Omental fat pad (tissue), 4 donors: ENCODE data around the gene DCC. TPM values are rescaled to one million over a fixed set of nuclear protein-coding genes. Genes with fewer than 3 reads are reported as not detected.

Source experiments
- ATAC-seq: fragments of 150-250 bp; one replicate; pipeline ENCODE4 v1.9.1; 2016; ENCODE audit warnings: mild to moderate bottlenecking, moderate library complexity; ENCODE audit not compliant: low FRiP score
- DNase-seq: peaks from one replicate; pipeline ENCODE4 v3.0.0-alpha.2; 2019; ENCODE audit warnings: low spot score
- CTCF ChIP-seq, 3 donors: fragments of 450-650 bp; IDR thresholded peaks; one replicate each; pipeline ENCODE4 v1.5.1; 2016 to 2017; ENCODE audit warnings: antibody characterized with exemption in 3 of 3, mild to moderate bottlenecking in 3 of 3, moderate library complexity in 2 of 3
- total RNA-seq, 4 donors: library from RNA; depleted of rRNA; stranded (reverse); fragments of >200 nt; gene quantifications; one replicate each; pipeline ENCODE4 v1.1.0, GENCODE V29; 2016

Gene DCC
- total RNA-seq, 4 donors from 2014 or later, result 0.12 to 0.63 TPM; not detected in 2

GRCh38 chr18:52367953-52368742 lies 28.2 kb downstream of the DCC start:
- TF ChIP-seq CTCF (IDR thresholded peaks at IDR 0.05), result no peak
- DNase-seq, result no peak
- no peak for ATAC-seq

- ATAC-seq (no peak), DNase-seq (no peak)
- TF ChIP-seq CTCF (IDR thresholded peaks at IDR 0.05), result no peak
Measured at GRCh38 chr18:52370841-52371240, 30.8 kb downstream of the DCC start.

- DNase-seq (no peak), ATAC-seq (no peak)
- TF ChIP-seq CTCF (IDR thresholded peaks at IDR 0.05), result no peak
Measured at GRCh38 chr18:52376104-52376503, 36.1 kb downstream of the DCC start.

GRCh38 chr18:52377094-52377493 lies 37.1 kb downstream of the DCC start:
- no peak for ATAC-seq
- DNase-seq, result no peak
- TF ChIP-seq CTCF (IDR thresholded peaks at IDR 0.05), result no peak

- no peak for TF ChIP-seq CTCF (IDR thresholded peaks at IDR 0.05)
- DNase-seq, result no peak
- no peak for ATAC-seq
Measured at GRCh38 chr18:52386306-52386705, 46.3 kb downstream of the DCC start.

GRCh38 chr18:52387175-52387574 lies 47.2 kb downstream of the DCC start:
- no peak for TF ChIP-seq CTCF (IDR thresholded peaks at IDR 0.05)
- no peak for DNase-seq
- no peak for ATAC-seq
